ENCODE results near the gene TBC1D3E.
"Not testable (repeated sequence)": the region's sequence is repeated elsewhere in the genome, so short reads cannot be mapped to it uniquely, and the experiment has no call there.

TBC1D3E gene

GRCh38 chr17:38127651-38128050, at the start of gene TBC1D3E:
Gene TBC1D3E (plus strand): TSS chr17:38127951. CDS start chr17:38129496, 1,545 bp downstream.
- H3K27me3 Mint-ChIP-seq (ENCODE audit: low read depth); H3K36me3 Mint-ChIP-seq (ENCODE audit: low read depth); H3K4me1 Mint-ChIP-seq (ENCODE audit: low read depth); H3K9me3 Mint-ChIP-seq; H3K4me3 Mint-ChIP-seq; H3K27ac Mint-ChIP-seq: not testable (repeated sequence)

GRCh38 chr17:38087344-38087743, 40.4 kb upstream of the TBC1D3E start:
- not testable (repeated sequence) for H3K9me3 Mint-ChIP-seq; H3K36me3 Mint-ChIP-seq (ENCODE audit: low read depth); H3K4me1 Mint-ChIP-seq (ENCODE audit: low read depth); H3K4me3 Mint-ChIP-seq; H3K27me3 Mint-ChIP-seq (ENCODE audit: low read depth); H3K27ac Mint-ChIP-seq

DNA sequence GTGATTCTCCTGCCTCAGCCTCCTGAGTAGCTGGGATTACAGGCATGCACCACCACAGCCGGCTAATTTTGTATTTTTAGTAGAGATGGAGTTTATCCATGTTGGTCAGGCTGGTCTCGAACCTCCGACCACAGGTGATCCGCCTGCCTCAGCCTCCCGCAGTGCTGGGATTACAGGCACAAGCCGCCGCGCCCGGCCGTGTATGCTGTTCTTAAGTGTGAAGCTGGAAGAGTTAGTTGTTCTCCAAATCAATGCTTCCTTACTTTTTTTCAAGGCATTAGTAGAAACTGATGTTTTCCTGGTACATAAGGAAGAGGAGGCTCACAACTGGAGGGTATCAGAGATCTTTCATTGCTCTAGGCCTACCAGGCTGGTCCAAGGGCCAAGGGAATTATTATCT, 39.6 kb upstream of the TBC1D3E start:
- not testable (repeated sequence) for H3K4me1 Mint-ChIP-seq (ENCODE audit: low read depth); H3K4me3 Mint-ChIP-seq; H3K27ac Mint-ChIP-seq; H3K9me3 Mint-ChIP-seq; H3K36me3 Mint-ChIP-seq (ENCODE audit: low read depth); H3K27me3 Mint-ChIP-seq (ENCODE audit: low read depth)

DNA sequence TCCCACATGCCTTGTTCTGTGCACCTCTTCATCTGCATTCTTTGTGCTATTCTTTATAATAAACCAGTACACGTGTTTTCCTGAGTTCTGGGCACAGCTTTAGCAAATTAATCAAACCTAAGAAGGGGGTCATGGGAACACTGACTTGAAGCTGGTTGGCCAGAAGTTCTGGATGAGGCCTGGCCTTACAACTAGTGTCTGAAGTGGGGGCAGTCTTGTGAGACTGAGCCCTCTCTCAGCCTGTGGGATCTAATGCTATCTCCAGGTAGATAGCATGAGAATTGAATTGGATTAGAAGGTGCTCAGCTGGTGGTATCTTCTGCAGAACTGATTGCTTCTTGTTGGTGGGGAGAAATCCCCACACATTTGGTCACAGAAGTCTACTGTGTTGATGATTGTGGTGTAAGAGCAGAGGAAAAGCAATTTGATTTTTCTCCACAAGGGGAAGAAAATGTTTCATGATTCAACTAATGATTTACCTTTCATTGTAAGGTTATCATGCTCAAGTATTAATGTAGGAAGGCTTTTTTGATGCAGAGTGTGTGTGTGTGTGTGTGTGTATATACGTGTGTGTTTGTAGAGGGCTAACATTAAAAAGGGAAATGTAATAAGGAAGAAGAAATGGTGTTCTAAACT, 33.6 kb upstream of the TBC1D3E start:
- not testable (repeated sequence) for H3K4me1 Mint-ChIP-seq (ENCODE audit: low read depth); H3K4me3 Mint-ChIP-seq; H3K36me3 Mint-ChIP-seq (ENCODE audit: low read depth); H3K9me3 Mint-ChIP-seq; H3K27ac Mint-ChIP-seq; H3K27me3 Mint-ChIP-seq (ENCODE audit: low read depth)

- H3K4me3 Mint-ChIP-seq; H3K4me1 Mint-ChIP-seq (ENCODE audit: low read depth); H3K27ac Mint-ChIP-seq; H3K27me3 Mint-ChIP-seq (ENCODE audit: low read depth); H3K9me3 Mint-ChIP-seq; H3K36me3 Mint-ChIP-seq (ENCODE audit: low read depth): not testable (repeated sequence)
Measured at GRCh38 chr17:38099262-38099661, 28.5 kb upstream of the TBC1D3E start.

GRCh38 chr17:38119829-38120228, 7.9 kb upstream of the TBC1D3E start:
- not testable (repeated sequence) for H3K27ac Mint-ChIP-seq; H3K36me3 Mint-ChIP-seq (ENCODE audit: low read depth); H3K4me1 Mint-ChIP-seq (ENCODE audit: low read depth); H3K9me3 Mint-ChIP-seq; H3K4me3 Mint-ChIP-seq; H3K27me3 Mint-ChIP-seq (ENCODE audit: low read depth)

DNA sequence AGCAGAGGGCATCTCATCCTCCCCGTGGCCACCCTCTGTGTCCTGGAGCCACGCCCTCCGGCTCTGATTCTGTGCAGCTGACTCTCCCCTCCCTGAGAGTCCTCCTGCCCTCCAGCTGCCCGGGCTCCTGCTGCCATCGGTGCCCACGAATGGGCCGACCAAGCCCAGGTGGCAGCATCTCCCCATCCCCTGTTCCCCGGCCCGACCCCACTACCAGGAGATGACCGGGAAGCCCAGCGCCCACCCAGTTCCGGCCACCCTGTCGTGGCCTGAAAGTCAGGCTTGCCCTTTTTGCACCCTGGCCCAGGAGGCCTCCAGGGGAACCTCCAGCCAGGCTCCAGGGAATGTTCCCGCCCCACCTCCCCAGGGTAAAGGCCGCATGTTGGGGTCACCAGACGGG, 7.1 kb downstream of the TBC1D3E start:
- H3K36me3 Mint-ChIP-seq (ENCODE audit: low read depth); H3K4me1 Mint-ChIP-seq (ENCODE audit: low read depth); H3K27me3 Mint-ChIP-seq (ENCODE audit: low read depth); H3K27ac Mint-ChIP-seq; H3K4me3 Mint-ChIP-seq; H3K9me3 Mint-ChIP-seq: not testable (repeated sequence)

Data from T-helper 1 cell treated with Interleukin-12 subunit alpha and Interleukin-12 subunit beta and Interleukin-4 antibody, amounts not matched to agents 30 μg/mL and 1 μg/mL, for 36 hours (primary cell).